GM18502 (cell line): ENCODE data around the gene SH3YL1.

ENCODE experiments used
- ATAC-seq: cut with Tn5 transposase; IDR thresholded peaks from one replicate; pipeline ENCODE4 v1.9.1; 2021; ENCODE audit warnings: mild to moderate bottlenecking; ENCODE audit not compliant: unreplicated experiment, poor library complexity

Gene SH3YL1

GRCh38 chr2:263774-264492, at the start of gene SH3YL1:
SH3YL1 (minus strand) TSS chr2:264032; CDS start chr2:263984, 48 bp downstream.
- peak; percentile 37 for ATAC-seq

GRCh38 chr2:310994-311393, 47.2 kb upstream of the SH3YL1 start:
- ATAC-seq: no peak

GRCh38 chr2:309954-310510, 46.2 kb upstream of the SH3YL1 start:
- no peak for ATAC-seq

GRCh38 chr2:309148-309953, 45.5 kb upstream of the SH3YL1 start:
- no peak for ATAC-seq

- ATAC-seq: no peak
These were observed 41.5 kb upstream of the SH3YL1 start for GRCh38 chr2:305366-305765.

- ATAC-seq: no peak
These were observed 32.5 kb upstream of the SH3YL1 start for GRCh38 chr2:296354-296753.

- no peak for ATAC-seq
These were observed 31.3 kb upstream of the SH3YL1 start for GRCh38 chr2:295090-295489.

GRCh38 chr2:290090-290722, 26.4 kb upstream of the SH3YL1 start:
- ATAC-seq: peak; percentile 49

- peak; percentile 27 for ATAC-seq
These were observed 25.7 kb upstream of the SH3YL1 start for GRCh38 chr2:289362-290089.

GRCh38 chr2:288758-289361, 25.0 kb upstream of the SH3YL1 start:
- no peak for ATAC-seq

GRCh38 chr2:287911-288757, 24.3 kb upstream of the SH3YL1 start, which contains the start of gene ALKAL2:
ALKAL2 (minus strand) TSS chr2:288091; CDS start chr2:287835, 256 bp downstream.
- ATAC-seq: no peak

GRCh38 chr2:287471-287885, 23.6 kb upstream of the SH3YL1 start:
- no peak for ATAC-seq

- ATAC-seq: no peak
These were observed 23.1 kb upstream of the SH3YL1 start for GRCh38 chr2:286774-287392.

GRCh38 chr2:286035-286434, 22.2 kb upstream of the SH3YL1 start:
- ATAC-seq: no peak

GRCh38 chr2:285531-285930, 21.7 kb upstream of the SH3YL1 start:
- ATAC-seq: no peak

- ATAC-seq: no peak
These were observed 21.2 kb upstream of the SH3YL1 start for GRCh38 chr2:284896-285492.

- ATAC-seq: no peak
These were observed 20.4 kb upstream of the SH3YL1 start for GRCh38 chr2:283996-284794.
